Ovary (tissue), 9 donors: ENCODE measurements around the gene MCU. TPM values are rescaled to one million over a fixed set of nuclear protein-coding genes. Genes with fewer than 3 reads are reported as not detected.

Experiments used
- DNase-seq, 5 donors: peaks; one replicate each; pipeline ENCODE4 v3.0.0-alpha.2; 2019 to 2020
- H3K27ac ChIP-seq, 2 donors: fragments of 200-600 bp; one replicate each; pipeline versions ENCODE4 v1.5.1 to v1.8.0; 2019 to 2022
- H3K27me3 ChIP-seq: fragments of 200-600 bp; one replicate; pipeline ENCODE4 v1.8.0; 2022
- H3K36me3 ChIP-seq: fragments of 200-600 bp; sonication (generic); one replicate; pipeline ENCODE4 v1.5.1; 2019
- H3K4me1 ChIP-seq: one replicate; pipeline ENCODE4 v1.8.1; 2013; ENCODE audit warnings: mild to moderate bottlenecking, moderate library complexity; ENCODE audit not compliant: insufficient read depth
- H3K4me3 ChIP-seq: fragments of 200-600 bp; sonication (generic); one replicate; pipeline ENCODE4 v1.5.1; 2017
- H3K9me3 ChIP-seq, 2 donors: fragments of 200-600 bp in 1 of 2; sonication (generic) in 1 of 2; one replicate each; pipeline versions ENCODE4 v1.5.1 to v1.8.1; 2013 to 2019; ENCODE audit warnings: mild to moderate bottlenecking in 1 of 2, moderate library complexity in 1 of 2
- CTCF ChIP-seq, 3 donors: fragments of 450-650 bp in 2 of 3; fragments of 200-600 bp in 1 of 3; IDR thresholded peaks; one replicate each; pipeline versions ENCODE4 v1.5.1 to v1.8.0; 2016 to 2022; ENCODE audit warnings: antibody characterized with exemption in 3 of 3, mild to moderate bottlenecking in 1 of 3
- EP300 ChIP-seq: sonication (generic); formaldehyde crosslinking; IDR thresholded peaks from one replicate; pipeline ENCODE4 v1.6.1; 2017; ENCODE audit warnings: antibody characterized with exemption
- POLR2A ChIP-seq: fragments of 450-650 bp; IDR thresholded peaks from one replicate; pipeline ENCODE4 v1.6.1; 2017; ENCODE audit warnings: antibody characterized with exemption, mild to moderate bottlenecking, moderate library complexity
- WGBS, 3 donors: extraction: QIAGEN DNeasy Blood & Tissue Kit in 1 of 3; methylation state at CpG; one replicate each; pipeline versions ENCODE4 v1.1.5 to v1.1.7; 2013 to 2017; 5-methylcytosine and 5-hydroxymethylcytosine counted together
- intact Hi-C, 4 donors: fragments of 100-400 bp; cut with DNase I; formaldehyde crosslinking; loops; one replicate each; pipeline versions ENCODE4 v1.11.0 to v1.15.1; 2022 to 2023
- polyA plus RNA-seq, 2 donors: library from polyadenylated mRNA; stranded (reverse); fragments of 200-250 nt in 1 of 2; fragments of 350-450 nt in 1 of 2; fragmentation: Illumina TruSeq in 1 of 2; extraction: RNeasy Lipid Tissue Mini Kit (QIAGEN cat#74804) in 1 of 2; gene quantifications; one replicate each; pipeline ENCODE4 v1.2.3, GENCODE V29; 2013 to 2014
- total RNA-seq, 7 donors: library from RNA; depleted of rRNA in 2 of 7; stranded (reverse); fragments of >200 nt in 2 of 7; fragmentation: NEBNext Ultra II Directional in 3 of 7; extraction: Animal tissue kit (Norgen Biotek cat#: 25700) in 3 of 7; gene quantifications; one replicate each; pipeline versions ENCODE4 v1.1.0 to v1.2.4, GENCODE V29; 2016 to 2023
- donor health status: DM: no; HTN: no; CAD: no; lungs with moderate emphysema.
- donor health status: DM: no; HTN: no; CAD: no.
- donor health status: Bipolar disorder and iron deficiency.
- donor health status: DM: yes; HTN: yes; CAD: no.
- donor health status: DM: no; HTN: no; CAD: no.
- donor health status: DM: yes; HTN: yes; CAD: no.

MCU gene
- total and polyA plus RNA-seq, 9 donors: 10.3 to 27.1 (median 12.8) TPM

GRCh38 chr10:72658696-72659400 lies 33.1 kb upstream of the MCU start:
- TF ChIP-seq EP300 (no peak), POLR2A (no peak)
- no peaks in the 10 kb centered on the region for H3K27me3 ChIP-seq
- no peaks in the 10 kb centered on the region for H3K36me3 ChIP-seq
- no peaks in the 10 kb centered on the region for H3K9me3 ChIP-seq
- no peak for DNase-seq
- H3K27ac ChIP-seq: no peak overlapping the region
- no peak overlapping the region for H3K4me3 ChIP-seq
- intact Hi-C loops: no loop called here
- WGBS, 3 donors: 84 to 92% (median 91%) methylated on average over 5 of the region's 5 CpGs
- H3K4me1 ChIP-seq: peaks cover 2% of the 10 kb centered on the region

GRCh38 chr10:72659694-72660093 lies 32.2 kb upstream of the MCU start:
- Histone ChIP-seq H3K4me1 (peaks cover 2% of the 10 kb centered on the region), H3K27ac (no peak overlapping the region), H3K9me3 (no peaks in the 10 kb centered on the region), H3K4me3 (no peak overlapping the region), H3K36me3 (no peaks in the 10 kb centered on the region), H3K27me3 (no peaks in the 10 kb centered on the region)
- TF ChIP-seq POLR2A (no peak), CTCF (IDR thresholded peaks at IDR 0.05) (no peak), EP300 (no peak)
- 55 to 72% (median 60%) methylated on average over 8 of the region's 8 CpGs for WGBS, 3 donors
- DNase-seq: peak in 2 of 5 donors; percentile 17 to 36
- intact Hi-C loops: no loop called here

- no peak for DNase-seq
- intact Hi-C loops: no loop called here
- peaks cover 2% of the 10 kb centered on the region for H3K4me1 ChIP-seq
- no peaks in the 10 kb centered on the region for H3K9me3 ChIP-seq
- H3K27me3 ChIP-seq: no peaks in the 10 kb centered on the region
- no peak overlapping the region for H3K27ac ChIP-seq
- no peak overlapping the region for H3K4me3 ChIP-seq
- TF ChIP-seq EP300: no peak
- no peak for TF ChIP-seq POLR2A
- TF ChIP-seq CTCF (IDR thresholded peaks at IDR 0.05): no peak
- no peaks in the 10 kb centered on the region for H3K36me3 ChIP-seq
Measured at GRCh38 chr10:72660220-72660619, 31.7 kb upstream of the MCU start.

- H3K4me3 ChIP-seq: no peak overlapping the region
- H3K9me3 ChIP-seq: no peaks in the 10 kb centered on the region
- WGBS, 3 donors: 89 to 93% (median 90%) methylated on average over 1 of the region's 1 CpG
- TF ChIP-seq CTCF (IDR thresholded peaks at IDR 0.05) (no peak), POLR2A (no peak), EP300 (no peak)
- H3K4me1 ChIP-seq: peaks cover 2% of the 10 kb centered on the region
- H3K36me3 ChIP-seq: no peaks in the 10 kb centered on the region
- intact Hi-C loops: no loop called here
- DNase-seq: no peak
- no peak overlapping the region for H3K27ac ChIP-seq
- H3K27me3 ChIP-seq: no peaks in the 10 kb centered on the region
Measured at GRCh38 chr10:72661431-72661830, 30.5 kb upstream of the MCU start.

- TF ChIP-seq CTCF (IDR thresholded peaks at IDR 0.05) (no peak), POLR2A (no peak), EP300 (no peak)
- intact Hi-C loops: no loop called here
Measured at GRCh38 chr10:72663971-72664370, 28.0 kb upstream of the MCU start.

More at GRCh38 chr10:72663971-72664370, 28.0 kb upstream of the MCU start:
- Histone ChIP-seq H3K4me3 (no peak overlapping the region), H3K4me1 (peaks cover 2% of the 10 kb centered on the region), H3K9me3 (no peaks in the 10 kb centered on the region), H3K27ac (no peak overlapping the region), H3K27me3 (no peaks in the 10 kb centered on the region), H3K36me3 (no peaks in the 10 kb centered on the region)
- DNase-seq: no peak
